ENCODE results near the gene AGPAT4.
A peak's percentile ranks its signal among the peaks of the same experiment; 100 is the strongest.

AGPAT4 gene

GRCh38 chr6:161139766-161140553 lies 133.9 kb downstream of the AGPAT4 start:
- TF ChIP-seq, protein P1, sequence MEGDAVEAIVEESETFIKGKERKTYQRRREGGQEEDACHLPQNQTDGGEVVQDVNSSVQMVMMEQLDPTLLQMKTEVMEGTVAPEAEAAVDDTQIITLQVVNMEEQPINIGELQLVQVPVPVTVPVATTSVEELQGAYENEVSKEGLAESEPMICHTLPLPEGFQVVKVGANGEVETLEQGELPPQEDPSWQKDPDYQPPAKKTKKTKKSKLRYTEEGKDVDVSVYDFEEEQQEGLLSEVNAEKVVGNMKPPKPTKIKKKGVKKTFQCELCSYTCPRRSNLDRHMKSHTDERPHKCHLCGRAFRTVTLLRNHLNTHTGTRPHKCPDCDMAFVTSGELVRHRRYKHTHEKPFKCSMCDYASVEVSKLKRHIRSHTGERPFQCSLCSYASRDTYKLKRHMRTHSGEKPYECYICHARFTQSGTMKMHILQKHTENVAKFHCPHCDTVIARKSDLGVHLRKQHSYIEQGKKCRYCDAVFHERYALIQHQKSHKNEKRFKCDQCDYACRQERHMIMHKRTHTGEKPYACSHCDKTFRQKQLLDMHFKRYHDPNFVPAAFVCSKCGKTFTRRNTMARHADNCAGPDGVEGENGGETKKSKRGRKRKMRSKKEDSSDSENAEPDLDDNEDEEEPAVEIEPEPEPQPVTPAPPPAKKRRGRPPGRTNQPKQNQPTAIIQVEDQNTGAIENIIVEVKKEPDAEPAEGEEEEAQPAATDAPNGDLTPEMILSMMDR (IDR thresholded peaks at IDR 0.05; ENCODE audit: low read depth, low read length), result no peak
- TF ChIP-seq MYC (IDR thresholded peaks at IDR 0.05; ENCODE audit: low read depth, low read length) (no peak), POLR2A (IDR thresholded peaks at IDR 0.05; ENCODE audit: extremely low read depth, insufficient read length) (no peak)
- TF ChIP-seq, protein P2, sequence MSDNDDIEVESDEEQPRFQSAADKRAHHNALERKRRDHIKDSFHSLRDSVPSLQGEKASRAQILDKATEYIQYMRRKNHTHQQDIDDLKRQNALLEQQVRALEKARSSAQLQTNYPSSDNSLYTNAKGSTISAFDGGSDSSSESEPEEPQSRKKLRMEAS (IDR thresholded peaks at IDR 0.05; ENCODE audit: low read depth, low read length), result no peak

GRCh38 chr6:161139304-161139765 lies 134.5 kb downstream of the AGPAT4 start:
- TF ChIP-seq, protein P2 (IDR thresholded peaks at IDR 0.05; ENCODE audit: low read depth, low read length), result no peak
- TF ChIP-seq, protein P1 (IDR thresholded peaks at IDR 0.05; ENCODE audit: low read depth, low read length), result no peak
- TF ChIP-seq POLR2A (IDR thresholded peaks at IDR 0.05; ENCODE audit: extremely low read depth, insufficient read length) (no peak), MYC (IDR thresholded peaks at IDR 0.05; ENCODE audit: low read depth, low read length) (no peak)
- no peak for DNase-seq (ENCODE audit: low read depth)
- H3K4me3 ChIP-seq (ENCODE audit: low read depth, low read length), result no peak overlapping the region

More at GRCh38 chr6:161139766-161140553, 133.9 kb downstream of the AGPAT4 start:
- no peak for DNase-seq (ENCODE audit: low read depth)
- H3K4me3 ChIP-seq (ENCODE audit: low read depth, low read length), result no peak overlapping the region

- no peak for DNase-seq (ENCODE audit: low read depth)
- no peak overlapping the region for H3K4me3 ChIP-seq (ENCODE audit: low read depth, low read length)
- TF ChIP-seq, protein P1 (IDR thresholded peaks at IDR 0.05; ENCODE audit: low read depth, low read length), result no peak
- TF ChIP-seq MYC (IDR thresholded peaks at IDR 0.05; ENCODE audit: low read depth, low read length), result no peak
- TF ChIP-seq, protein P2 (IDR thresholded peaks at IDR 0.05; ENCODE audit: low read depth, low read length), result no peak
- TF ChIP-seq POLR2A (IDR thresholded peaks at IDR 0.05; ENCODE audit: extremely low read depth, insufficient read length), result no peak
Measured at GRCh38 chr6:161138543-161139303, 135.1 kb downstream of the AGPAT4 start.

- H3K4me3 ChIP-seq (ENCODE audit: low read depth, low read length), result no peak overlapping the region
- no peak for TF ChIP-seq POLR2A (IDR thresholded peaks at IDR 0.05; ENCODE audit: extremely low read depth, insufficient read length)
- TF ChIP-seq, protein P2 (IDR thresholded peaks at IDR 0.05; ENCODE audit: low read depth, low read length), result no peak
- TF ChIP-seq, protein P1 (IDR thresholded peaks at IDR 0.05; ENCODE audit: low read depth, low read length), result no peak
- TF ChIP-seq MYC (IDR thresholded peaks at IDR 0.05; ENCODE audit: low read depth, low read length), result no peak
- DNase-seq (ENCODE audit: low read depth), result peak; percentile 29
Measured at GRCh38 chr6:161137839-161138542, 135.9 kb downstream of the AGPAT4 start.

DNA sequence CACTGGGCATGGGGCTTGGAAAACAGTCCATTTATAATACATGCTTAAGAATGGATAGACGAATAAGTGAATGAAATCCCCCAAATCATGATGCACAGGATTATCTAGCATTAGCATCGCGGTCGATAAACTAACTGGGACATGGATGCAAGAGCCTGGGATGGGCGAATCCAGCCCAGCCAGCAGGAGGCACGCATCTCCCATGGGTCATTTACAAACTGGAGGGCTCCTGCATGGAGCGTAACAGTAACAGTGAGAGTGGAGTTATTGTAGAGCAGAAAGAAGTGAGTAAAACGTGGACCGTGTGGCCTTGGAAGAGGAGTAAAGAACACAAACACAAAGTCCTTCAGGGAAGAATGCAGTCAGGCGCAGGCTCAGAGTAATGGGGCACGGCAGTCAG lies 136.5 kb downstream of the AGPAT4 start:
- TF ChIP-seq, protein P1 (IDR thresholded peaks at IDR 0.05; ENCODE audit: low read depth, low read length), result no peak
- TF ChIP-seq, protein P2 (IDR thresholded peaks at IDR 0.05; ENCODE audit: low read depth, low read length), result no peak
- TF ChIP-seq POLR2A (IDR thresholded peaks at IDR 0.05; ENCODE audit: extremely low read depth, insufficient read length) (no peak), MYC (IDR thresholded peaks at IDR 0.05; ENCODE audit: low read depth, low read length) (no peak)
- DNase-seq (ENCODE audit: low read depth), result no peak

More for the DNA sequence above, 136.5 kb downstream of the AGPAT4 start:
- H3K4me3 ChIP-seq (ENCODE audit: low read depth, low read length), result no peak overlapping the region

Data from NB4 (cell line).